Activated T-cell treated with anti-CD3 and anti-CD28 coated beads for 4 hours (primary cell): ENCODE measurements around the gene PITX3.
A peak's percentile ranks its signal among the peaks of the same experiment; 100 is the strongest.
"Not testable (repeated sequence)": the region's sequence is repeated elsewhere in the genome, so short reads cannot be mapped to it uniquely, and the experiment has no call there.

Experiments used
- DNase-seq: peaks from one replicate; pipeline ENCODE4 v3.0.0-alpha.2; 2020

PITX3 gene

DNA sequence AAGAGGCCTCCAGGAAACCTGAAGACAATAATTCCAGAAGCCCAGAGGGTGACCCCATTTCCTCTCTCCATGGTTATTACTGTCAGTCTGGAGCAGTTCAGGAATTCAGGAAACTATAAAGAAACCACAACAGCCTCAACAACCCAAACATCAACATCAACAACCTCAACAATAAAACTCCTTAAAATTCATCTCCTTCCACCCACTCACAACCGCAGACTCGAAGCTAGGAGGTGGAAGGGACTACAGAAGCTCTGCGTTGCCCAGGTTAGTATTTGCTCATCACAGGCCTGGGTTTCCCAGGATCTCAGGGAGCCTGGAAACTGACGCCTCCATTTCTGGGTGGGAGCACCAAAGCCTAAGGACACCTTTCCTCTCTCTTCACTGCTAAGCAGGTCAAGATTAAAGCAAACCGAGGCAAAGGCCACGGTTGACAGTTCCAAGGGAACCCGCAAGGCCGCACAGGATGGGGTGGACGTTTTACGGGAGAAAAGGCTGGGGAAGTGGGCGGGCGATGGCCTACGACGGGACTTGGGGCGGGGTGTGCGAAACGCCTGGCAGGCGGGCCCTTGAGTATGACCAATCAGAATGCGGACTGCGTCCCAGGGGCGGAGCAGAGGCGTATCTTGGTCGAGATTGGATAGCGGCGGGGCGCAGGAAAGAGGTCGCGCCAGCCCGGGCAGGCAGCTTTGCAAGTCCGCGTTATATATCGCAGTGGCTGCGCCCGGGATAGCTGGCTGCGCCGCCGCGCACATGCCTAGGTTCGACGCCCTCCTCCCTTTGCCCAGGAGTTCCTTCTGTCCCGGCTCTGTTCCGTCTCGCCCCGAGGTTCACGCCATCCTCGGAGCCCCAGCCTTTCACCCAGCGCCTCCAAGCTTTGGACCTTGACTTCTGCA, 15.4 kb downstream of the PITX3 start, which contains the start of gene ELOVL3:
Gene ELOVL3, plus strand, starts transcription at position 654 of the 896 bp plus-strand sequence. CDS start 250 bp downstream, outside the sequence.
- DNase-seq, result peak; percentile 66

DNA sequence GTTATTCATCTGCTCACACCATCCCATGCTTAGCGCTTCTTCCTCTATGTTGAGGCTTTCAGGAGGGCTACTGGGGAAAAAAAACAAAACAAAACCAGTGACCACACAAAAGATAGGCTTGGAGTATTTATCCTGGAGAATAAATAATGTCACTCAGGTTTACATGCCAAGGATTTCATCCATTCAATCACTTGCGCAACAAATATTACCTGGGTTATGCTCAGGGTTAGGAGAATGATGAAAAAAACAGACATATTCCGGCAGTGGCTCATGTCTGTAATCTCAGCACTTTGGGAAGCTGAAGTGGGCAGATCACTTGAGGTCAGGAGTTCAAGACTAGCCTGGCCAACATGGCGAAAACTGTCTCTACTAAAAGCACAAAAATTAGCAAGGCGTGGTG, 18.5 kb downstream of the PITX3 start:
- no peak for DNase-seq

DNA sequence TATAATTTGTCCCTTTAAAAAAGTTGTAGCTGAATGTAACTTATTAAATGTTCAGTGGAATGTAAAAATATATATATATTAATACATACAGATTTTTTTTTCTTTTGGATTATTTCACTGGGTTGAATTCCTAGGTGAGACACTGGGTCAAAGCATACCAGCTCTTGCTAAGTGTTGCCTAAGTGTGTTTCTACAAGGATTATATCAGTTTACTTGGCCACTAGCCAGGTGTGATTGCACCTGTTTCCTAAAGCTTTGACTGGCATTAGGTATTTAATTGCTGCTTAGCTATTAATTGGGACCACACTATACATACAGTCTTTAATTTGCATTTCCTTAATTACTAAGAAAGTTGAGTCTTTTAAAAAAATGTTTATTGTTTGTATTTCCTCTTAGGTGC, 20.7 kb downstream of the PITX3 start:
- DNase-seq, result no peak

DNA sequence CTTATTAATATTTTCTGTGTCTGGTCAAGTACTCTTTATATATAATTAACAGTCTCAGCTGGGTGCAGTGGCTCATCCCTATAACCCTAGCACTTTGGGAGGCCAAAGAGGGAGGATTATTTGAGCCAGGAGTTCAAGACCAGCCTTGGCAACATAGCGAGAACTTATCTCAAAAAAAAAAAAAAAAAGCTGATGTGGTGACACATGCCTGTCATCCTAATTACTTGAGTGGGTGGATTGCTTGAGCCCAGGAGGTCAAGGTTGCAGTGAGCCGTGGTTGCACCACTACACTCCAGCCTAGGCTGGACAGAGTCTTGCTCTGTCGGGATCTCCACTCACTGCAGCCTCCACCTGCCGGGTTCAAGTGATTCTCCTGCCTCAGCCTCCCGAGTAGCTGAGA, 21.9 kb downstream of the PITX3 start:
- DNase-seq, result no peak

DNA sequence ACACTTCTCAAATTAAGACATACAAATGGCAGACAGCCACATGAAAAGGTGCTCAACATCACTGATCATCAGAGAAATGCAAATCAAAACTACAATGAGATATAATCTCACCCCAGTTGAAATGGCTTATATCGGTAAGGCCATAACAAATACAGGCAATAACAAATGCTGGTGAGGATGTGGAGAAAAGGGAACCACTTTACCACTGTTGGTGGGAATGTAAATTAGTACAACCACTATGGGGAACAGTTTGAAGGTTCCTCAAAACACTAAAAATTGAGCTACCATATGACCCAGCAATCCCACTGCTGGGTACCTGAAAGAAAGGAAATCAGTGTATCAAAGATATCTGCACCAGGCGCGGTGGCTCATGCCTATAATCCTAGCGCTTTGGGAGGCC, 27.7 kb downstream of the PITX3 start:
- not testable (repeated sequence) for DNase-seq

DNA sequence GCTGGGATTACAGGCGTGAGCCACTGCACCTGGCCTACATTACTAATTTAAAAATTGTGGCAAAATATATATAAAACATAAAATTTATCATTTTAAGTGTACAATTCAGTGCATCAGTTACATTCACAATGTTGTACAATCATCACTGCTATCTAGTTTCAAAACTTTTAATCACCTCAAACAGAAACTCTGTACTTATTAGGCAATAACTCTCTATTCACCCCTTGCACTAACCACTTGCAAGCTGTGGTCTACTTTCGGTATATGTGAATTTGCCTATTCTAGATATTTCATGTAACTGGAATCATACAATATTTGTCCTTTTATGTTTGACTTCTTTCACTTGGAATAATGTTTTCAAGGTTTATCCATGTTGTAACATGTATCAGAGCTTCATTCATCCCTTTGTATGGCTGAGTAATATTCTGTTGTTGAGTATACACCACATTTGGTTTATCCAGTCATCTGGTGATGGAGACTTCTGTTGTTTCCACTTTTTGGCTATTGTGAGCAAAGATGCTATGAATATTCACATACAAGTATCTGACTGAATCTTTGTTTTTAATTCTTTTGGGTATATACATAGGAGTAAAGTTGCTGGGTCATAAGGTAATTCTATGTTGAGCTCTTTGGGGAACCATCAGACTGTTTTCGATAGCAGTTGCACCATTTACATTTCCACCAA, 29.6 kb downstream of the PITX3 start:
- no peak for DNase-seq

DNA sequence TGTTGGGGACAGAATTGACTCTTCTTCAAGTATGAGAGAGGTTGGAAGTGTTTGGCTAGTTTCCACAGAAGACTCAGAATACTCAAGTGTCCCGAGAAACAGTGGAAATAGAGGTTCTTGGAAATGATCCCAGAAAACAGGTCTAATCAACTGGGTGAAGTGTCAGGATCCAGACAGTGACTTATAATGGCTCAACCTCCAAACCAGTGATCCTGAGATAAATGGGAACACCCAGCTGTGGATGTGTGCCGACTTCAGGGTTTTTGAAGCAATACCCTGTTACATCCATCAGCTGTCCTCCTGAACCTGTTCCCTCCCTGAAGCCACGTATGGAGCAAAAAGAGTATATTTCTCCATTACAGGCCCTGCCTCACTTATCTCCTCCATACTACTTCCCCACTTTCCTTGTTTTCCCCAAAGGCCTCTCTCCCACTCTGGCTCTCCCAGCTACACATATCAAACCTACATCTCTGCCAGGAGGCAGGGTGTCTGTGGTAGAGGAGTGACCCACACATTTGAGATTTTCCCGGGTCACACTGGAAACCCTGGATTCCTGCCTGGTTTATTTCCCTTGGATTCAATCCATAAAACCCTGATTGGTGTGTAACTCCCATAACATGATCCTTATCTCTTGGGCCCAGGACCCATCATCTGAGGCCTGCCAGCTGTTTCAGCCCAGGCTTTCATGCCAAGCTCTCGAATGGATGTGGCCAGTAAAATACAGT, 32.8 kb downstream of the PITX3 start:
- no peak for DNase-seq

DNA sequence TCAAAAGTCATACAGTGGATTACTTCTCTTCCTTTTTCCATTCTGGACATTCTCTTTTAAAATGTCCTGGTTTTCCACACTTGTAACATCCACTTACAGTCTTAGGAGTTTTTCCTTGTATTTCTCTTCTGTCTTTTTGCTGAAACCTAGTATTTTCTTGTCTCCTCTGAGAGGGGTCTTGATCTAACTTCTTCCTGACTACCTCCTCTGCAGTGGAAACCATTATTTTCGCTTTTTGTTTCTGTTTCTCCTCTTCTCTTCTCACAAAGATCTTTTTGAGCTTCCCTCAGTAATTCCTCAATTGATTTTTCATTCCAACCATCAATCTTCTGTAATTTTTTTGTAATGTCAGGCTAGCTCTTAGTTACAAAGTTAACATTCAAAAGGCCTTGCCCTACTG, 38.9 kb downstream of the PITX3 start:
- DNase-seq, result no peak

DNA sequence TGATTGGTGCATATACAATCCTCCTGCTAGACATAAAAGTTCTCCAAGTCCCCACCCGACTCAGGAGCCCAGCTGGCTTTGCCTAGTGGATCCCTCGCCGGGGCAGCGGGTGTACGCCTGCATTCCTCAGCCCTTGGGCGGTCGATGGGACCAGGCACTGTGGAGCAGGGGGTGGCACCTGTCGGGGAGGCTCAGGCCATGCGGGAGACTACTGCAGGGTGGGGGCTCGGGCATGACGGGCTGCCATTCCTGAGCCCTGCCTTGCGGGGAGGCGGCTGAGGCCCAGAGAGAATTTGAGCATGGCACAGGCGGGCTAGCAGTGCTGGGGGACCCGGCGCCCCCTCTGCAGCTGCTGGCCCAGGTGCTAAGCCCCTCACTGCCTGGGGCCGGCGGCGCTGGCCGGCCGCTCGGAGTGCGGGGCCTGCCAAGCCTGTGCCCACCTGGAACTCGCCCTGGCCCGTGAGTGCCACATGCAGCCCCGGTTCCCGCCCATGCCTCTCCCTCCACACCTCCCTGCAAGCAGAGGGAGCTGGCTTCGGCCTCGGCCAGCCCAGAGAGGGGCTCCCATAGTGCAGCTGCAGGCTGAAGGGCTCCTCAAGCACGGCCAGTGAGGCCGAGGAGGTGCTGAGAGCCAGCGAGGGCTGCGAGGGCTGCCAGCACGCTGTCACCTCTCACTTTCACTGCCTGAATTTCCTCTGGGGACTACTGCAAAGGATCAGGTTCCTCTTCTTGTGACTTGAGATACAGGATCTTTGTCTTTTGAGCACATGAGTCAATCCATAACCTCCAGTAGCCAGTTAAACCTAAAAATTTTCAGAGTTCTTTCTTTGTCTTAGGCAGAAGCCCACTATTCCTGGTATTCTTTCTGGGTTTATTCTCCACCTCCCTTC, 40.3 kb downstream of the PITX3 start:
- no peak for DNase-seq

DNA sequence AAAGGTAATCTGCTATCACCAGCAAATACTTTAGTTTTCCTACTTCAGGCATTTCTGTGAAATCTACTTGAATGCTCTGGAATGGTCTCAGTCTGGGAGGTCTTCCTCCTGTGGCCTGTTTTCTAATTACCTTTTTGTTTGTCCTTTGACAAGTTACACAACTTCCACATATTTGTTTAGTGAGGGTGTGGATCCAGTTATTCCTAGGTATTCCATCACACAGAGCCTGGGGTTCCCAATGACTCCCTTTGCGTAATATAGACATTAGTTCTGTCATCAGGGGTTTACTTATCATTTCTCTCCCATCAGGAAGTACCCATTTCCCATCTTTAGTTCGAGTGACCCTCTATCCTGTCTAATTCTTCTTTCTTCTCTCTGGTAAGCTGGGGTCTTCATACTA, 43.3 kb downstream of the PITX3 start:
- DNase-seq, result no peak

DNA sequence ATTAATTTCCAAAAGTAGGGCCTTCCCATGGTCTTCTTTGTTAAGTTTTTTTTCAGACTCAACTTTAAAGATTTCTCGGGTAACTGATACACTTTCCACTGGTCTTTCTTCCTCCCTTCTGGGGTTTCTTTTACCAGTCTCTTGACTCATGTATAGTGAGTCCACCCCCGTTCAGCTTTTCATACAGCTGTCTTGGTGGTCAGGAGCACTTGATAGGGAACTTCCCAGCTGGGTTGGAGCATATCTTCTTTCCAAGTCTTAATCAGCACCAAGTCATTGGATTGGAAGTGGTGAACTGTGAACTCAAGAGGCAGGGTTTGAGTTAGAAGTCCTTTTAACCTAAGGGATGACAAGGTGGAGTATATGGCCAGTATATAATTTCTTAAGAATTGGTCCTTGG, 44.4 kb downstream of the PITX3 start:
- DNase-seq, result no peak

DNA sequence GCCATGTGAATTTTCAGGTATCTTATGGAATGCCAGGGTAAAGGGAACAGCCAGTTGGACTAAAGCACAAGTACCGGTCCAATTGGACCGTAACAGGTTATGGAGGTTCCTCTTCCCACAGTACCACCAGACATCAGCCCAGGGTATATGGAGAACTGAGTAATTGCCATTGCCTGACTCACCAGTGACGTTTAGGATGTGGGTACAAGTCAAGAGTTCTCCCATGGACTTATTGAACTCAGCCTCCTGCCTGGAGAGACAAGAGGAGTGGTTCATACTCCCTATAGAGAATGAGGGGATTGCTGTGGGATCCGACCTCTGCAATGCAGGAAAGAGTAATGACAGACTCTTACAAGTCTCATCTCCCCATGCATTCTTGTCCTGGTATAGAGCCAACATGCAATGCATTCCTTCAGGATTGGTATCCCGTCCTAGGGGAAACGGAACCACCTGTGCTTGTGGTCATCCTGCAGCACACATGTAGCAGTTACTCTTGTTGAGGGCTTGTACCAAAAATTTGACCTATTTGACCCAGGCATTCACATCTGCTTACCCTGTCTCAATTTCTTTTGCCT, 45.9 kb downstream of the PITX3 start:
- DNase-seq, result no peak

DNA sequence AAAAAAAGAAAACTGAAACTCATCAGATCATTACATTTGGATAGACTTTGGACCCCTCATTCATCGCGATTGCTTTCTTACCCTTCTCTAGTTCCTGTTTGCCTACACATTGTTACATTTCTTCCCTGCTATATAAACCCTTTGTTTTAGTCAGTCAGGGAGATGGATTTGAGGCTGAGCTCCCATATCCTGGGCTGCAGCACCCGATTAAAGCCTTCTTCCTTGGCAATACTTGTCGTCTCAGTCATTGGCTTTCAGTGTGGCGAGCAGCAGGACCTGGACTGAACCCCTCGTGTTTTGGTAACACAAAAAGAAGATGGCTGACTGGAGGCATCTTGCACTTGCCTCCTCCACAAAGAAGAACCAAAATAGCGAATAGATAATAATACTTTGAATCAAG, 49.4 kb downstream of the PITX3 start:
- no peak for DNase-seq

DNA sequence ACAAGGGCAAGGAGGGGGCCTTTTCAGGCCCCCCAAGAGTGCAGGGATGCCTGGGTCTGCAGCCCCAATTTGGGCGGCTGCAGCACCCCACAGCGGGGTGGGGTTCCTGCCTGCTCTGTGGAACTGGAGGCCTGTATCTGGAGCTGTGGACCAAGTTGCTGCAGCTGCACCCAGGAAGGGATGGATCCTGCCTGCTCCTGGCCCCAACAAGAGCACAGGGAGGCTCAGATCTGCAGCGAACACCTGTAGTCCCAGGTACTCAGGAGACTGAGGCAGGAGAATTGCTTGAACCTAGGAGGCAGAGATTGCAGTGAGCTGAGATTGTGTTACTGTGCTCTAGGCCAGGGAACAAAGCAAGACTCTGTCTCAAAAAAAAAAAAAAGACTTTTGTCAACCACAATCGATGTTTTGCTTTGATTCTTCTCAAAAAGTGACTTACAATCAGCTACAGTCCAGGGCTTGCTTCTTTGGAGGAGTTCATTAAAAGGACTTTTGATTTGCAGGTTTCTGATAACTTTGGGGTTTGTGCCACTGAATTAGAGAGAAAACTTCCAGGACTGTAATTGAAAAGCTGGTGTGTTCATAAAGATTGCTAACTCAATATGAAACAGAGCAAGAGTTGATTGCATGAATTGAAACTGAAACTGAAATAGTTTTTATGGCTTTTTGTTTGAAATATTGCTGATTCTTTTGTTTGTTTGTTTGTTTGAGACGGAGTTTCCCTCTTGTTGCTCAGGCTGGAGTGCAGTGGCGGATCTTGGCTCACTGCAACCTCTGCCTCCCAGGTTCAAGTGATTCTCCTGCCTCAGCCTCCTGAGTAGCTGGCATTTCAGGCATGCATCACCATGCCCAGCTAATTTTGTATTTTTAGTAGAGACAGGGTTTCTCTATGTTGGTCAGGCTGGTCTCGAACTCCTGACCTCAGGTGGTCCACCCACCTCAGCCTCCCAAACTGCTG, 52.1 kb downstream of the PITX3 start:
- DNase-seq, result not testable (repeated sequence)

DNA sequence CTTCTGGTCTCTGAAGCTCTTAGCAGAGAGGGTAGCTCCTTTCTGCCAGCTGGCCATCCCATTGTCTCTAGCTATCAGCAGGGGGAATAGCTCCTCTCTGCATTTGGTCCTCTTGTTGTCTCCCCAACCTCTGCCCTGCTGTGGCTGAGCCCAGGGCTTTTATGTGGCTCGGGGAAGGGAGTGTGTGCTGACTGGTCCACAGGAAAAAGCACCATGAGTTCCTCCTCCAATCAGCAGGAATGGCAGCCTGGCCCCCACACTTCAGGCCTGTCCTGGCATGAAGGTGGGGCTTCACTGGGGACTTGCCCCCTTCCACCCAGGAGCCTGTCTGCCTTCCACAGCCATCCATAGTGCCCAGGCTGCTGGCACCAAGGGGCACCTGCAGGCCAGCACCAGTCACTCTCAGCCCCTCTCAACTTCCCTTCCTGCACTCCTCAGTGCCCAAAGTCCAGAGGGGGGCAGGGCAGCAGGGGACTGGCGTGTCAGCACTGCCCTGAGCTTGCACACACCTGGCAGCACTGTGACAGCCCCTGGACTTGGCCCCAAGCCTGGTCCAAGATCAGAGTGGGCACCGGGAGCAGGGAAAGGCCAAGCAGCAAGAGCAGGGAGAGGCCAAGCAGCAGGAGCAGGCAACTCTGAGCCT, 52.9 kb downstream of the PITX3 start:
- no peak for DNase-seq

DNA sequence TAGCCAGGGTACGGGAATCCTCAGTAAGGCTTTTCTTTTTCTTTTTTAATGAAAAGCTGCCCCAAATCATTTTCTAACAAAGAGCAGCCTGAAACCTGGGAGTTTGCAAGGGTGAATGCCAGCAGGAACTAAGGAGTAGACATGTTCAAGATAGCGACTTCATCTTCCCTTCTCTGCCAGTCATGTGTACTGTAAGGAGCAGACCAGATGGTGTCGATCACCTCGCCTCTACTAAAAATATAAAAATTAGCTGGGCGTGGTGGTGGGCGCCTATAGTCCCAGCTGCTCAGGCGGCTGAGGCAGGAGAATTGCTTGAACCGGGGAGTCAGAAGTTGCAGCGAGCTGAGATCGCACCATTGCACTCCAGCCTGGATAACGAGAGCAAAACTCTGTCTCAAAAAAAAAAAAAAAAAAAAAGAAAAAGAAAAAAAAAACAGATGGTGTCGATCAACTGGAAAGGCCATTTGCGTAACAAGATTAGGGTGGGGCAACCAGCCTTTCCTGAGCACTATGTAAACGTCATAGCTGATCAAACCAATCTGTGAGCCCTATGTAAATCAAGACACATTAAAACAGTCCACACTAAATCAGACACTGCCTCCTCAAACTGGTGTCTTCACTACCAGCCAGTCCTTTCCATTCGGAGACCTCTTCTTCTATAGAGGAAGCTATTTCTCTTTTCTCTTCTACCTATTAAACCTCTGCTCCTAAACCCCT, 55.3 kb downstream of the PITX3 start:
- DNase-seq, result no peak

DNA sequence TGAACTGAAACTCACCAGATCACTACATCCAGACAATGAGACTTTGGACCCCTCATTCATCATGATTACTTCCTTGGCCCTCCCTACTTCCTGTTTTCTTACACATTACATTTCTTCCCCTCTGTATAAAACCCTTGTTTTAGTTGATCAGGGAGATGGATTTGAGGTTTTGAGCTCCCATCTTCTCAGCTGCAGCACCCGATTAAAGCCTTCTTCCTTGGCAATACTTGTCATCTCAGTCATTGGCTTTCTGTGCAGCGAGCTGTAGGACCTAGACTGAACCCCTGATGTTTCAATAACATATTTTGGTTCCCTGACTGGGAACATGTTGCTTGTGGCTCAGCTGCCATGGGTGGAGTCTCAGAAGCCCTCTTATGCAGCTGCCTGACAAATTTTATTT, 56.0 kb downstream of the PITX3 start:
- no peak for DNase-seq

DNA sequence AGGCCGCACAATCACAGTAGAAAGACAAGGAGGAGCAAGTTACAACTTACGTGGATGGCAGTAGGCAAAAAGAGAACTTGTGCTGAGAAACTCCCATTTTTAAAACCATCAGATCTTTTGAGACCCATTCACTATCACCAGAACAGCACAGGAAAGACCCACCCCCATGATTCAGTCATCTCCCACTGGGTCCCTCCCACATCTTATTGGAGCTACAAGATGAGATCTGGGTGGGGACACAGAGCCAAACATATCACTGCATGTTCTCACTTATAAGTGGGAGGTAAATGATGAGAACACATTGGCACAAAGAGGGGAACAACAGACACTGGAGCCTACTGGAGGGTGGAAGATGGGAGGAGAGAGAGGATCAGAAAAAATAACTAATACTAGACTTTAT, 56.7 kb downstream of the PITX3 start:
- DNase-seq, result no peak
